ENCODE data around the gene EMC10. TPM values are rescaled to one million over a fixed set of nuclear protein-coding genes. Genes with fewer than 3 reads are reported as not detected.

EMC10 gene
- total RNA-seq, 1 experiment from 2014 or later = 109 TPM

DNA sequence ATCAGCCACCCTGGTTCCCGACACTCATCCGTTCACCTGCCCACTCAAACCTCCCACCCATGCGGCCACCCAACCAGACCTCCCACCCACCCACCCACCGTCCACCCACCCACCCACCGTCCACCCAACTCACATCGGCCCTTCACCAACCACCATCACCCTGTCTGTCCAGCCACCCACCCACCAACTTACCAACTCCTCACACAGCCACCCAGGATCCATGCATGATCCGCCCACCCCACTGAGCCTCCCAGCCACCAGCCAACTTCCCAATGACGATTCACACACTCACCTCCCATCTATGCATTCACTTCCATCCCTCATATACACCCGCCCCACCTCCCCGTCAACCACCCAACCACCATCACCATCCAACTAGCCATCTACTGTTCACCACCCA, 30.4 kb downstream of the EMC10 start:
- Histone ChIP-seq H2BK15ac (ENCODE audit: low read depth, low read length) (no peak overlapping the region), H3K9me3 (ENCODE audit: control insufficient read depth, low read depth, low read length) (no peaks in the 10 kb centered on the region), H3K4me1 (ENCODE audit: insufficient read depth, low read length) (no peaks in the 10 kb centered on the region), H4K91ac (ENCODE audit: insufficient read length, low read depth, low read length) (no peak overlapping the region), H3K9ac (ENCODE audit: extremely low read depth, insufficient read length, low read length) (no peak overlapping the region), H3K23me2 (ENCODE audit: insufficient read length, low read depth, low read length, poor library complexity, severe bottlenecking) (no peaks in the 10 kb centered on the region), H3K27ac (ENCODE audit: insufficient read length, low read depth, low read length) (no peak overlapping the region), H3K4ac (ENCODE audit: low read depth, low read length) (no peak overlapping the region), H4K8ac (replicated peaks; ENCODE audit: insufficient read length, low read depth, low read length) (no peak overlapping the region), H2AK5ac (ENCODE audit: insufficient read length, low read length) (no peak overlapping the region), H2BK120ac (ENCODE audit: low read depth, low read length, poor library complexity, severe bottlenecking) (no peak overlapping the region), H3K56ac (ENCODE audit: insufficient read length, low read depth, low read length) (no peak overlapping the region), H2BK5ac (ENCODE audit: insufficient read length, low read length) (no peak overlapping the region), H2BK20ac (ENCODE audit: low read depth, low read length, poor library complexity, severe bottlenecking) (no peak overlapping the region), H2BK12ac (ENCODE audit: insufficient read length, low read depth, low read length) (no peak overlapping the region), H3T11ph (ENCODE audit: low read length) (no peak overlapping the region), H3K27me3 (ENCODE audit: insufficient read depth, low read length) (peaks cover 2% of the 10 kb centered on the region; the same call in 1 of the 2 replicates), H4K5ac (ENCODE audit: insufficient read length, low read depth, low read length) (no peak overlapping the region), H3K4me2 (ENCODE audit: insufficient read depth, insufficient read length, low read length) (no peak overlapping the region), H4K20me1 (ENCODE audit: control insufficient read depth, insufficient read depth, insufficient read length) (no peaks in the 10 kb centered on the region), H3K18ac (ENCODE audit: insufficient read length, low read depth, low read length) (no peak overlapping the region), H3K79me2 (ENCODE audit: insufficient read depth, low read length) (no peaks in the 10 kb centered on the region), H3K14ac (ENCODE audit: insufficient read depth, low read length) (no peak overlapping the region), H2AFZ (ENCODE audit: low read length) (no peak overlapping the region), H3K23ac (ENCODE audit: insufficient read length, low read depth, low read length) (no peak overlapping the region), H3K79me1 (ENCODE audit: insufficient read depth, low read depth, low read length, poor library complexity, severe bottlenecking) (no peaks in the 10 kb centered on the region)
- H3K36me3 Mint-ChIP-seq (ENCODE audit: insufficient read depth in 1 of 3, low read depth in 3 of 3) = no peaks in the 10 kb centered on the region; a peak in 3 of 7 replicates
- H3K27ac Mint-ChIP-seq = no peak overlapping the region
- no peak for DNase-seq
- WGBS (ENCODE audit: extremely low coverage, insufficient read length, low lambda C conversion rate) = 100% methylated on average over 2 of the region's 10 CpGs
- TF ChIP-seq CTCF (conservative IDR thresholded peaks at IDR 0.05) = no peak
- no peak overlapping the region for H3K4me3 Mint-ChIP-seq
- H3K4me1 Mint-ChIP-seq = peaks cover 5 to 12% of the 10 kb centered on the region in 2 experiments
- peaks cover 29% of the 10 kb centered on the region for H3K27me3 Mint-ChIP-seq (ENCODE audit: low read depth)
- H3K9me3 Mint-ChIP-seq = no peaks in the 10 kb centered on the region; a peak in 1 of 5 replicates
